Uterus (tissue), 2 donors: Measurements from ENCODE around the gene SLC22A5.

Experiments
- CTCF ChIP-seq, 4 experiments: fragments of 200-600 bp in 2 of 4; fragments of 450-650 bp in 2 of 4; sonication (generic) in 2 of 4; IDR thresholded peaks; one replicate each; pipeline ENCODE4 v1.5.1; 2016 to 2019; ENCODE audit warnings: antibody characterized with exemption in 4 of 4, mild to moderate bottlenecking in 2 of 4, moderate library complexity in 1 of 4
- POLR2A ChIP-seq, 2 donors: fragments of 450-650 bp; IDR thresholded peaks; one replicate each; pipeline ENCODE4 v1.6.1; 2016; ENCODE audit warnings: antibody characterized with exemption in 2 of 2, mild to moderate bottlenecking in 1 of 2, moderate library complexity in 1 of 2

- TF ChIP-seq POLR2A (IDR thresholded peaks at IDR 0.05), result no peak
- TF ChIP-seq CTCF (IDR thresholded peaks at IDR 0.05), result no peak
These were observed 36.1 kb downstream of the SLC22A5 start for GRCh38 chr5:132405646-132406045.
